Thyroid gland (tissue), 4 donors: ENCODE measurements around the gene PSMC3.

Source experiments
- POLR2A ChIP-seq, 2 donors: fragments of 450-650 bp; IDR thresholded peaks; one replicate each; pipeline ENCODE4 v1.6.1; 2017; ENCODE audit warnings: antibody characterized with exemption in 2 of 2, mild to moderate bottlenecking in 2 of 2, moderate library complexity in 1 of 2
- TF ChIP-seq, protein P1 (sequence below), 6 experiments: fragments of 200-600 bp in 3 of 6; fragments of 450-650 bp in 3 of 6; sonication (generic) in 3 of 6; IDR thresholded peaks; one replicate each; pipeline ENCODE4 v1.5.1; 2016 to 2019; ENCODE audit warnings: antibody characterized with exemption in 6 of 6, mild to moderate bottlenecking in 2 of 6, inconsistent platforms in 1 of 6, moderate library complexity in 1 of 6

DNA sequence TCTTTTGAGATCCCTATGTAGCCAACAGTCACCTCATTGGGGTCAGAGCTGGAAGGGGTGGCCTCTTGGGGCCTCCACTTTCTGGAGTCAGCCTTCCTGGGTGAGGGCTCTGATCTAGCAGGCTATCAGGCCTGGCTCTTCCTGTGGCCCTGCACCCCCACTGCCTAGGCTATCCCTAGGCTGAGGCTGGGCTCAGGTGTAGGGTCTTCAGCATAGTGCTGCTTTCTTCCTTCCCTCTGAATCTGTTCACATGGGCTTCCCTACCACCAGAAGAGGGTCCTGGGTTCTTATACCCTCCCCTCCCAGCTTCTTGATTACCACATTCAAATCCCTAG is 47.4 kb downstream of the PSMC3 start:
- TF ChIP-seq, protein P1, sequence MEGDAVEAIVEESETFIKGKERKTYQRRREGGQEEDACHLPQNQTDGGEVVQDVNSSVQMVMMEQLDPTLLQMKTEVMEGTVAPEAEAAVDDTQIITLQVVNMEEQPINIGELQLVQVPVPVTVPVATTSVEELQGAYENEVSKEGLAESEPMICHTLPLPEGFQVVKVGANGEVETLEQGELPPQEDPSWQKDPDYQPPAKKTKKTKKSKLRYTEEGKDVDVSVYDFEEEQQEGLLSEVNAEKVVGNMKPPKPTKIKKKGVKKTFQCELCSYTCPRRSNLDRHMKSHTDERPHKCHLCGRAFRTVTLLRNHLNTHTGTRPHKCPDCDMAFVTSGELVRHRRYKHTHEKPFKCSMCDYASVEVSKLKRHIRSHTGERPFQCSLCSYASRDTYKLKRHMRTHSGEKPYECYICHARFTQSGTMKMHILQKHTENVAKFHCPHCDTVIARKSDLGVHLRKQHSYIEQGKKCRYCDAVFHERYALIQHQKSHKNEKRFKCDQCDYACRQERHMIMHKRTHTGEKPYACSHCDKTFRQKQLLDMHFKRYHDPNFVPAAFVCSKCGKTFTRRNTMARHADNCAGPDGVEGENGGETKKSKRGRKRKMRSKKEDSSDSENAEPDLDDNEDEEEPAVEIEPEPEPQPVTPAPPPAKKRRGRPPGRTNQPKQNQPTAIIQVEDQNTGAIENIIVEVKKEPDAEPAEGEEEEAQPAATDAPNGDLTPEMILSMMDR (IDR thresholded peaks at IDR 0.05), result no peak
- no peak for TF ChIP-seq POLR2A (IDR thresholded peaks at IDR 0.05)
